Measurements from ENCODE around the gene GLIS1. TPM values are rescaled to one million over a fixed set of nuclear protein-coding genes. Genes with fewer than 3 reads are reported as not detected.

GLIS1 gene
- total RNA-seq, 4 donors from 2014 or later = not detected

DNA sequence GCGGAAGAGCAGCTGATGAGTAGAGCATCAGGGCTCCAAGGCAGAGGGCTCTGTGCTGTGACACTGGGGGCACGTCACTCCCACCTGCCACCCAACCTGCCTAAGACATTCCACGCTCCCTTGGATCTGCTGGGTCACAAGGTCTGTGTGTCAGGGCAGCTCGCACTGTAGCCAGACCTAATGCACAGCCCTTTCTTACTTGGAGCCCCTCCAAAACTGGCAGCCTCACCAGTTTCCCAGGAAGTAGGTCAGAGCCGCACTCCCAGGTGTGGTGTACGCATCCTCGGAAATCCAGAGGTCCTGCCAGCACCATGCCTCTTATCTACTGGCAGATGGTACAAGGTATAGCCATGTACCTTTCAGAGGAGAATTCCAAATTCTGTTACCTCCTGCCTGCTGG, 257.5 kb downstream of the GLIS1 start:
- Histone ChIP-seq H3K27ac (no peak overlapping the region), H3K4me3 (no peak overlapping the region), H3K4me1 (no peaks in the 10 kb centered on the region), H3K9me3 (no peaks in the 10 kb centered on the region), H3K27me3 (peaks cover 0 to 9% (median 0%) of the 10 kb centered on the region in 3 donors), H3K36me3 (no peaks in the 10 kb centered on the region)
- in situ Hi-C loops (cut with MboI; ENCODE audit: low sequenced_read_pairs in 4 of 4) (loop anchor here (10.0 to 25.0 kb wide), 4 partner anchors 113 to 273 kb away; no protein-coding TSS in a partner anchor), intact Hi-C loops (cut with DNase I; ENCODE audit: low total_unique reads) (no loop called here)
- DNase-seq (no peak), ATAC-seq (no peak)
- TF ChIP-seq, protein P1, sequence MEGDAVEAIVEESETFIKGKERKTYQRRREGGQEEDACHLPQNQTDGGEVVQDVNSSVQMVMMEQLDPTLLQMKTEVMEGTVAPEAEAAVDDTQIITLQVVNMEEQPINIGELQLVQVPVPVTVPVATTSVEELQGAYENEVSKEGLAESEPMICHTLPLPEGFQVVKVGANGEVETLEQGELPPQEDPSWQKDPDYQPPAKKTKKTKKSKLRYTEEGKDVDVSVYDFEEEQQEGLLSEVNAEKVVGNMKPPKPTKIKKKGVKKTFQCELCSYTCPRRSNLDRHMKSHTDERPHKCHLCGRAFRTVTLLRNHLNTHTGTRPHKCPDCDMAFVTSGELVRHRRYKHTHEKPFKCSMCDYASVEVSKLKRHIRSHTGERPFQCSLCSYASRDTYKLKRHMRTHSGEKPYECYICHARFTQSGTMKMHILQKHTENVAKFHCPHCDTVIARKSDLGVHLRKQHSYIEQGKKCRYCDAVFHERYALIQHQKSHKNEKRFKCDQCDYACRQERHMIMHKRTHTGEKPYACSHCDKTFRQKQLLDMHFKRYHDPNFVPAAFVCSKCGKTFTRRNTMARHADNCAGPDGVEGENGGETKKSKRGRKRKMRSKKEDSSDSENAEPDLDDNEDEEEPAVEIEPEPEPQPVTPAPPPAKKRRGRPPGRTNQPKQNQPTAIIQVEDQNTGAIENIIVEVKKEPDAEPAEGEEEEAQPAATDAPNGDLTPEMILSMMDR (IDR thresholded peaks at IDR 0.05 in 4 of 5, conservative IDR thresholded peaks at IDR 0.05 in 1 of 5) = no peak
- TF ChIP-seq POLR2A (IDR thresholded peaks at IDR 0.05) = no peak

DNA sequence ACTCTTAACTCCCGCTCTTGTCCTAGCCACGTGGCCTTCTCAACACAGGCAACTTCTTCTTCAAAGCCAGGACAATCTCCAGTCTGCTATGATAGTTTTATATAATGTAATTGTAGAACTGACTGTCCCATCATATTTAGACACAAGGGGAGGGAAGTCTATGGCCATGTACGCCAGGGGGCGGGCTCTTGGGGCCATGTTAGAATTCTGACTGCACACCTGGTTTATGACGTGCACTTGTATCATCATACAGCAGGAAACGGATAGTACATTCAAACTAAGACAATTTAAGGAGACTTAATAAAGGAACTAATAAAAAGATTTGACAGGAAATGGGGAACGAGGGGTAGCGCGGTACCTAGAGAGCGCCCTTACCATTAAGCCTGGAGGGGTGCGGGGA, 258.3 kb downstream of the GLIS1 start:
- TF ChIP-seq POLR2A (IDR thresholded peaks at IDR 0.05) = no peak
- TF ChIP-seq, protein P1 (IDR thresholded peaks at IDR 0.05 in 4 of 5, conservative IDR thresholded peaks at IDR 0.05 in 1 of 5) = no peak
- Histone ChIP-seq H3K9me3 (no peaks in the 10 kb centered on the region), H3K27me3 (peaks cover 0 to 2% (median 0%) of the 10 kb centered on the region in 3 donors), H3K4me1 (no peaks in the 10 kb centered on the region), H3K27ac (no peak overlapping the region), H3K4me3 (no peak overlapping the region), H3K36me3 (no peaks in the 10 kb centered on the region)
- in situ Hi-C loops (cut with MboI; ENCODE audit: low sequenced_read_pairs in 4 of 4) = loop anchor here (10.0 to 25.0 kb wide), 4 partner anchors 114 to 274 kb away; no protein-coding TSS in a partner anchor
- ATAC-seq (no peak), DNase-seq (no peak)
- intact Hi-C loops (cut with DNase I; ENCODE audit: low total_unique reads) = no loop called here

DNA sequence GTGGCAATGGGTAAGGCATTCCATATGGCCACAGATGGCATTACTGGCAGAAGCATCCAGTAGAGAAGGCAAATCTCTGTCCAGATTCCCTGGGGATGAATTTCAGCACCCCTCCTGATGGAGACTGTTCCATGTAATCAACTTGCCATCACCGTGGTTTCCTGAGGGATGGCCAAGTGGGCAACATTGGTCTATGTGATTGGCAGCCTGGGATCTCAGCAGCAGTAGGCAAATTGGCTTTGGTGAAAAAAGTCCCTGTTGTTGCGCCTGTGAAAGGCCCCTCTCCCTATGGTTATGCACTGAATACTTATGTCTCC, 260.5 kb downstream of the GLIS1 start:
- Histone ChIP-seq H3K4me3 (no peak overlapping the region), H3K9me3 (no peaks in the 10 kb centered on the region), H3K4me1 (no peaks in the 10 kb centered on the region), H3K36me3 (no peaks in the 10 kb centered on the region), H3K27me3 (no peaks in the 10 kb centered on the region), H3K27ac (no peak overlapping the region)
- TF ChIP-seq POLR2A (IDR thresholded peaks at IDR 0.05) = no peak
- TF ChIP-seq, protein P1 (IDR thresholded peaks at IDR 0.05 in 4 of 5, conservative IDR thresholded peaks at IDR 0.05 in 1 of 5) = no peak
- no peak for ATAC-seq
- intact Hi-C loops (cut with DNase I; ENCODE audit: low total_unique reads) = no loop called here
- in situ Hi-C loops (cut with MboI; ENCODE audit: low sequenced_read_pairs in 4 of 4) = loop anchor here in 1 of 4 donors (25.0 kb wide), 1 partner anchor 209 kb away; no protein-coding TSS in a partner anchor
- no peak for DNase-seq

DNA sequence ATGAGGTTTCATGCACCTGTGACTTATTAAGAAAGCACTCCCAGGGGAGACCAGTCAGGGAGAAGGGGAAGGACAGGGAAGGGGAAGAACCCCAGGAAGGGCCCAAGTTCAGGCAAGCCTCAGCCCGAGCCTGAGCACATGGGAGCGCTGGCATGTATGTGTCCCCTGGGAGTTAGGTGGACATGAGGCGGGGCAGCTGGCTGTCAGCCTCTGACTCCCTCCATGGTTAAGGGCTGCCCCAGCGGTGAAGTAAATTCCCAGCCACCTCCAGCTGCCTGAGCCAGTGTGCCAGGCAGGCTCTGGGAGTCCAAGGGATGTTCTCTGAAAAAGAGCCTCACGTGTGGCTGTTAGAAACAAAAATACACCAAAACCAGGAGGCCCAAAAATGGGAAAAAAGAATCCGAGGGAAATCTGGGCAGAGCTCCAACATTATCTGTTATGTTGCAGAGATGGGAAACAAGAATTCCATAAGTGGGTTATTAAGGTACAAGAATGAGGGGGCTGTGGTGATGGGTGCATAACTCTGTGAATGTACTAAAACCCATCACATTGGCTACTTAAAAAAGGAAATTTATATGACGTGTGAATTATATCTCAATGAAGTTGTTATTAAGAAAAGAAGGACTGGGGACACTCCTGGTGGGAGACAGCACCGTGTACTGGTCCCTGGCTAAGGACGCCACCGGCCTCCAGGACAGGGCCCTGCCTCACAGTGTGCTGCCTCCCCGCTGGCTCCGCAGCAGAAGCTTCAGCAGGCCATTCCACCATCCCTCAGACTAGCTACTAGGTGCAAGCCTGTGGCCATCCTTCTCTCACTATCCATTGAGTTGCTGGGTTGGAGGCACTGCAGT, 261.1 kb downstream of the GLIS1 start:
- Histone ChIP-seq H3K9me3 (no peaks in the 10 kb centered on the region), H3K36me3 (no peaks in the 10 kb centered on the region), H3K4me3 (no peak overlapping the region), H3K27ac (no peak overlapping the region), H3K4me1 (no peaks in the 10 kb centered on the region), H3K27me3 (no peaks in the 10 kb centered on the region)
- DNase-seq = no peak
- intact Hi-C loops (cut with DNase I; ENCODE audit: low total_unique reads) (no loop called here), in situ Hi-C loops (cut with MboI; ENCODE audit: low sequenced_read_pairs in 4 of 4) (loop anchor here in 1 of 4 donors (25.0 kb wide), 1 partner anchor 209 kb away; no protein-coding TSS in a partner anchor)
- no peak for TF ChIP-seq POLR2A (IDR thresholded peaks at IDR 0.05)
- TF ChIP-seq, protein P1 (IDR thresholded peaks at IDR 0.05 in 4 of 5, conservative IDR thresholded peaks at IDR 0.05 in 1 of 5) = no peak
- ATAC-seq = no peak
